ENCODE data around the gene ANKRD13A. TPM values are rescaled to one million over a fixed set of nuclear protein-coding genes. Genes with fewer than 3 reads are reported as not detected.

ANKRD13A gene
- total and polyA plus RNA-seq, 3 experiments from 2014 or later, result 38.1 to 47.1 (median 41.1) TPM

DNA sequence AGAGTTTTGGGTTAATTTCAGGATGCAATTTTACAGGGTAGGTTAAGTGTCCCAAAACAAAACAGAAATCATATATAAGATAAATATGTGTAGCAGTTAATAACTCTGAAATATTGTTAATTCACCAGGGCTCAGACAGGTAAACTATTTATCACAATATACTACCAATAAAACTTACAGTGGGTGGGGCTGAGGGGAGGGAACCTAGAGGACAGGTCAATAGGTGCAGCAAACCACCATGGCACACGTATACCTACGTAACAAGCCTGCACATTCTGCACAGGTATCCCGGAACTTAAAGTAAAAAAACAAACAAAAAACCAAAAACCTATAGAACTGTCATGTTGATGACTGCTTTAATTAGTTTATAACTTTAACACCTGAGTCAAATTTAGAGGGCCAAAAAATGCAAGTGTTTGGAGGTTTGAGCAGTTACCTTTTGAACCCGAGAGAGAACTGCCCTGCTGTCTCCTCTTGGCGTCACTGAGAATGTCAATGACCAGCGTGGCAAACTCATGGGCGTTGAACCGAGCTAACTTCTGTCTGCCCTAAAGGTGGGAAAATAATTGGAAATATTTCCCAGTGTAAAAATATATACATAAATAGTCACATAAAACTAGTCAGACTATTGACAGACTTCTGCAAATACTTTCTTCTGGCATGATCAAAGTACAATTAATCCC is 39.7 kb upstream of the ANKRD13A start:
- H3K27ac Mint-ChIP-seq, result peak overlapping the region in 1 of 8 donors; percentile 3
- Histone ChIP-seq H3K36me3 (ENCODE audit: insufficient read depth, low read length) (peaks cover 52% of the 10 kb centered on the region), H3K4me3 (ENCODE audit: low read length) (no peak overlapping the region), H3K27me3 (ENCODE audit: insufficient read depth, low read length, poor library complexity, severe bottlenecking) (no peaks in the 10 kb centered on the region), H3K27ac (ENCODE audit: low read depth, low read length) (no peak overlapping the region), H3K4me1 (ENCODE audit: insufficient read depth, low read length) (no peaks in the 10 kb centered on the region), H3K9me3 (ENCODE audit: low read length) (no peaks in the 10 kb centered on the region)
- ChIA-PET CTCF (no interaction called here), POLR2A (no interaction called here)
- H3K27me3 Mint-ChIP-seq, result no peaks in the 10 kb centered on the region
- no peaks in the 10 kb centered on the region for H3K9me3 Mint-ChIP-seq
- DNase-seq, result no peak
- H3K4me3 Mint-ChIP-seq, result no peak overlapping the region
- peaks cover under 1 to 10% (median 3%) of the 10 kb centered on the region in 3 donors for H3K4me1 Mint-ChIP-seq
- peaks cover 4 to 85% (median 29%) of the 10 kb centered on the region in 3 donors for H3K36me3 Mint-ChIP-seq

DNA sequence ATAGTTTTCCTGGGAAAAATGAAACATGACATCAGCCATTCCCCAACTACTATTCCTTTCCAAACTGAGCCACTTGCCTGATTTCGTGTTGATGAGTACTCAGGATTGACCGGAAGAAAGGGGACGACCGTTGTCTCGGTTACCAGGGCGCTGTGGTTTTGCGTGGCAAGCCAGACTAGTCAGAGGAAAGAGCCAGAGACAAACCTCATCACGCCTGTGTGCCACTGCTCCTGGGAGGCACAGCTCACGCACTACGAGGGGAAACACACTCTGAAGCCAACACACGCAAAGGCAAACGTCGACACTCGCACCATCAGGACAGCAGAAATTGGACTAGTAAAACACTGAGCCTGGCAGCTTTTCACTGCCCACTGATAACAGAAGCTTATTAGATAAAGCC is 38.0 kb upstream of the ANKRD13A start:
- Mint-ChIP-seq H3K4me3 (no peak overlapping the region), H3K27me3 (no peaks in the 10 kb centered on the region), H3K9me3 (no peaks in the 10 kb centered on the region), H3K27ac (peak overlapping the region in 3 of 8 donors; percentile 41 to 90 (median 71)), H3K36me3 (peaks cover 7 to 83% (median 32%) of the 10 kb centered on the region in 3 donors), H3K4me1 (peaks cover 3 to 14% (median 7%) of the 10 kb centered on the region in 3 donors)
- H3K9me3 ChIP-seq (ENCODE audit: low read length), result no peaks in the 10 kb centered on the region
- H3K4me3 ChIP-seq (ENCODE audit: low read length), result no peak overlapping the region
- H3K27ac ChIP-seq (ENCODE audit: low read depth, low read length), result no peak overlapping the region
- no peaks in the 10 kb centered on the region for H3K4me1 ChIP-seq (ENCODE audit: insufficient read depth, low read length)
- no peak for DNase-seq
- ChIA-PET CTCF (interaction anchor here (1.2 kb wide), 1 partner anchor 31 kb away, joined by 3 read pairs; no protein-coding TSS in a partner anchor), POLR2A (no interaction called here)
- peaks cover 56% of the 10 kb centered on the region for H3K36me3 ChIP-seq (ENCODE audit: insufficient read depth, low read length)
- no peaks in the 10 kb centered on the region for H3K27me3 ChIP-seq (ENCODE audit: insufficient read depth, low read length, poor library complexity, severe bottlenecking)

DNA sequence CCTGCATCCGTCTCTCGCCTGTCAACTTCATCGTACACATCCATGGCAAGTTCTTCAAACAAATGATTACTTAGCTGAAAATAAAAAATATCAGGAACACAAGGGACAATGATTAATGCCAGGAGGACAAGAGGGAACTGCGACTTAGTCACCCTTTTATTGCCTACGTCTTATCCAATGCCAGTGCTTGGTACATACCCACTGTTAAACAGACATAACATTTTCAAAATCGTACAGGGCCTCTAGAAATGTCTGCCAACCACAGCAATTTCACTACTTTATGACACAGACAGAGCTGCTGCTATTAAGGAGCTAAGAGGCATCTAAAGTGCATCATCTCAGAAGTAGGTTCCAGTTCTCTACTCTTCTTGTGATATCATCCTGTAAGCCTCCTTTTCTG is 37.6 kb upstream of the ANKRD13A start:
- CTCF ChIA-PET, result interaction anchor here (1.2 kb wide), 1 partner anchor 31 kb away, joined by 3 read pairs; no protein-coding TSS in a partner anchor
- peaks cover 53% of the 10 kb centered on the region for H3K36me3 ChIP-seq (ENCODE audit: insufficient read depth, low read length)

GRCh38 chr12:109962398-109962797 is 36.8 kb upstream of the ANKRD13A start:
- H3K4me3 Mint-ChIP-seq, result no peak overlapping the region
- H3K4me1 ChIP-seq (ENCODE audit: insufficient read depth, low read length), result no peaks in the 10 kb centered on the region
- no peaks in the 10 kb centered on the region for H3K27me3 Mint-ChIP-seq
- H3K4me1 Mint-ChIP-seq, result peaks cover 5 to 17% (median 14%) of the 10 kb centered on the region in 3 donors
- peaks cover 53% of the 10 kb centered on the region for H3K36me3 ChIP-seq (ENCODE audit: insufficient read depth, low read length)
- H3K27me3 ChIP-seq (ENCODE audit: insufficient read depth, low read length, poor library complexity, severe bottlenecking), result no peaks in the 10 kb centered on the region
- no peaks in the 10 kb centered on the region for H3K9me3 ChIP-seq (ENCODE audit: low read length)
- H3K27ac ChIP-seq (ENCODE audit: low read depth, low read length), result no peak overlapping the region
- POLR2A ChIA-PET, result no interaction called here
- peak overlapping the region in 5 of 8 donors; percentile 13 to 89 (median 28) for H3K27ac Mint-ChIP-seq
- CTCF ChIA-PET, result no interaction called here
- no peak overlapping the region for H3K4me3 ChIP-seq (ENCODE audit: low read length)
- peaks cover 7 to 80% (median 28%) of the 10 kb centered on the region in 3 donors for H3K36me3 Mint-ChIP-seq
- no peak for DNase-seq
- no peaks in the 10 kb centered on the region for H3K9me3 Mint-ChIP-seq

More for the DNA sequence above, 37.6 kb upstream of the ANKRD13A start:
- Mint-ChIP-seq H3K27ac (peak overlapping the region in 1 of 8 donors; percentile 41), H3K36me3 (peaks cover 7 to 82% (median 31%) of the 10 kb centered on the region in 3 donors), H3K9me3 (no peaks in the 10 kb centered on the region), H3K4me1 (peaks cover 4 to 14% (median 9%) of the 10 kb centered on the region in 3 donors), H3K27me3 (no peaks in the 10 kb centered on the region), H3K4me3 (no peak overlapping the region)
- POLR2A ChIA-PET, result no interaction called here
- no peak for DNase-seq
- no peaks in the 10 kb centered on the region for H3K4me1 ChIP-seq (ENCODE audit: insufficient read depth, low read length)
- H3K4me3 ChIP-seq (ENCODE audit: low read length), result no peak overlapping the region
- no peaks in the 10 kb centered on the region for H3K27me3 ChIP-seq (ENCODE audit: insufficient read depth, low read length, poor library complexity, severe bottlenecking)
- no peaks in the 10 kb centered on the region for H3K9me3 ChIP-seq (ENCODE audit: low read length)
- H3K27ac ChIP-seq (ENCODE audit: low read depth, low read length), result no peak overlapping the region

DNA sequence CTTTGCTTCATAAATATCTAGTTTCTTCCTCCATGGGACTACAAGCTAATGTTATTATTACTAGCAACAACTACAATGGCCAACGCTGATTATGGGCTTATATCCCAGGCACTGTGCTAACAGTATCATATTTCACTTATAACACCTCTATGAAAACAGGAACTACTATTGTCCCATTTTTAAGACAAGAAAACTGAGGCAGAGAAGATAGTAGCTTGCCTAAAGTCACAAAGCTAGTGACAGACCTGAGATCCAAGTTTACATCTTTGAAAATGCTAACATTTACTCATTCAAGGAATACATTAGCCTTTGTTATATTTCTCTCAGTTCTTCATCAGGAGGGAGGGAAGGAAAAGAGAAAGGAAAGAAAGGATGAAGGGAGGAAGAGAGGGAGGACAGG is 35.9 kb upstream of the ANKRD13A start:
- H3K36me3 ChIP-seq (ENCODE audit: insufficient read depth, low read length), result peaks cover 56% of the 10 kb centered on the region
- H3K36me3 Mint-ChIP-seq, result peaks cover 7 to 83% (median 30%) of the 10 kb centered on the region in 3 donors
- CTCF ChIA-PET, result interaction anchor here (1.3 kb wide), 1 partner anchor 535 kb away, joined by 3 read pairs; no protein-coding TSS in a partner anchor

GRCh38 chr12:109963743-109964429 is 35.3 kb upstream of the ANKRD13A start:
- ChIA-PET CTCF (interaction anchor here (1.3 kb wide), 1 partner anchor 536 kb away, joined by 3 read pairs; no protein-coding TSS in a partner anchor), POLR2A (interaction anchor here (0.5 kb wide), 1 partner anchor 115 kb away, joined by 6 read pairs; no protein-coding TSS in a partner anchor)
- H3K27ac Mint-ChIP-seq, result peak overlapping the region in 5 of 8 donors; percentile 28 to 89 (median 76)
- Histone ChIP-seq H3K27ac (ENCODE audit: low read depth, low read length) (no peak overlapping the region), H3K4me1 (ENCODE audit: insufficient read depth, low read length) (no peaks in the 10 kb centered on the region), H3K9me3 (ENCODE audit: low read length) (no peaks in the 10 kb centered on the region), H3K27me3 (ENCODE audit: insufficient read depth, low read length, poor library complexity, severe bottlenecking) (no peaks in the 10 kb centered on the region), H3K4me3 (ENCODE audit: low read length) (no peak overlapping the region), H3K36me3 (ENCODE audit: insufficient read depth, low read length) (peaks cover 56% of the 10 kb centered on the region)
- H3K4me3 Mint-ChIP-seq, result no peak overlapping the region
- no peaks in the 10 kb centered on the region for H3K27me3 Mint-ChIP-seq
- no peak for DNase-seq
- no peaks in the 10 kb centered on the region for H3K9me3 Mint-ChIP-seq
- peaks cover 7 to 77% (median 26%) of the 10 kb centered on the region in 3 donors for H3K36me3 Mint-ChIP-seq
- peaks cover 12 to 26% (median 21%) of the 10 kb centered on the region in 3 donors for H3K4me1 Mint-ChIP-seq

More for the DNA sequence above, 35.9 kb upstream of the ANKRD13A start:
- POLR2A ChIA-PET, result no interaction called here
- Mint-ChIP-seq H3K4me3 (no peak overlapping the region), H3K27ac (peak overlapping the region in 6 of 8 donors; percentile 4 to 87 (median 36)), H3K4me1 (peaks cover 12 to 26% (median 21%) of the 10 kb centered on the region in 3 donors), H3K27me3 (no peaks in the 10 kb centered on the region), H3K9me3 (no peaks in the 10 kb centered on the region)
- Histone ChIP-seq H3K27me3 (ENCODE audit: insufficient read depth, low read length, poor library complexity, severe bottlenecking) (no peaks in the 10 kb centered on the region), H3K9me3 (ENCODE audit: low read length) (no peaks in the 10 kb centered on the region), H3K27ac (ENCODE audit: low read depth, low read length) (no peak overlapping the region), H3K4me1 (ENCODE audit: insufficient read depth, low read length) (no peaks in the 10 kb centered on the region), H3K4me3 (ENCODE audit: low read length) (no peak overlapping the region)
- no peak for DNase-seq

DNA sequence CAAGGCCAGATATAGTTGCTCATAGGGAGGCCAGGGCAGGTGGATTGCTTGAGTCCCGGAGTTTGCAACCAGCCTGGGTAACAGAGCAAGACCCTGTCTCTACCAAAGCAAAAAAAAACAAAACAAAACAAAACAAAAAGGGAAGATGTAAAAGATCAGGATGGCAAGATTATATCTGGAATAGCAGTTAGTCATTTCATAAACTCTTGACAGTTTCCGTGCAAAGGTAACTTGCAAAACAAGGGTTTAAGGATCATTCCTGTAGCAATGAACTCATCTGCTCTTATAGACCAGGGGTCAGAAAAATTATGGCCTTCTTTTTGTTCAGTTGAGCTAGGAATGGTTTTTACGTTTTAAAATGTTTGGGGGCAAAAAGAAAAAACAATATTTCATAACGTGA is 32.7 kb upstream of the ANKRD13A start:
- Histone ChIP-seq H3K36me3 (ENCODE audit: insufficient read depth, low read length) (peaks cover 56% of the 10 kb centered on the region), H3K4me1 (ENCODE audit: insufficient read depth, low read length) (no peaks in the 10 kb centered on the region), H3K9me3 (ENCODE audit: low read length) (no peaks in the 10 kb centered on the region), H3K27me3 (ENCODE audit: insufficient read depth, low read length, poor library complexity, severe bottlenecking) (no peaks in the 10 kb centered on the region), H3K4me3 (ENCODE audit: low read length) (no peak overlapping the region), H3K27ac (ENCODE audit: low read depth, low read length) (no peak overlapping the region)
- H3K27ac Mint-ChIP-seq, result peak overlapping the region in 4 of 8 donors; percentile 48 to 82 (median 64)
- H3K4me3 Mint-ChIP-seq, result peak overlapping the region in 3 of 7 donors; percentile 6 to 48 (median 8)
- peaks cover 13 to 30% (median 21%) of the 10 kb centered on the region in 3 donors for H3K4me1 Mint-ChIP-seq
- CTCF ChIA-PET, result no interaction called here
- peaks cover 7 to 68% (median 20%) of the 10 kb centered on the region in 3 donors for H3K36me3 Mint-ChIP-seq
- H3K9me3 Mint-ChIP-seq, result no peaks in the 10 kb centered on the region
- POLR2A ChIA-PET, result no interaction called here
- DNase-seq, result no peak
- H3K27me3 Mint-ChIP-seq, result no peaks in the 10 kb centered on the region

All from CD8-positive, alpha-beta memory T cell (primary cell).